Right lobe of liver (tissue), 4 donors: ENCODE measurements around the gene TBXAS1.

Experiments
- POLR2A ChIP-seq: fragments of 450-650 bp; IDR thresholded peaks from one replicate; pipeline ENCODE4 v1.6.1; 2017; ENCODE audit warnings: antibody characterized with exemption, mild to moderate bottlenecking
- TF ChIP-seq, protein P1 (sequence below), 4 donors: fragments of 200-600 bp in 3 of 4; fragments of 450-650 bp in 1 of 4; IDR thresholded peaks; one replicate each; pipeline versions ENCODE4 v1.5.1 to v1.8.0; 2016 to 2022; ENCODE audit warnings: antibody characterized with exemption in 4 of 4, mild to moderate bottlenecking in 2 of 4
- donor health status: DM: no; HTN: no; CAD: no.
- donor health status: DM: no; HTN: no; CAD: no.
- donor health status: DM: no; HTN: yes; CAD: no.

GRCh38 chr7:139823959-139824521 is 5.0 kb upstream of the TBXAS1 start:
- TF ChIP-seq, protein P1, sequence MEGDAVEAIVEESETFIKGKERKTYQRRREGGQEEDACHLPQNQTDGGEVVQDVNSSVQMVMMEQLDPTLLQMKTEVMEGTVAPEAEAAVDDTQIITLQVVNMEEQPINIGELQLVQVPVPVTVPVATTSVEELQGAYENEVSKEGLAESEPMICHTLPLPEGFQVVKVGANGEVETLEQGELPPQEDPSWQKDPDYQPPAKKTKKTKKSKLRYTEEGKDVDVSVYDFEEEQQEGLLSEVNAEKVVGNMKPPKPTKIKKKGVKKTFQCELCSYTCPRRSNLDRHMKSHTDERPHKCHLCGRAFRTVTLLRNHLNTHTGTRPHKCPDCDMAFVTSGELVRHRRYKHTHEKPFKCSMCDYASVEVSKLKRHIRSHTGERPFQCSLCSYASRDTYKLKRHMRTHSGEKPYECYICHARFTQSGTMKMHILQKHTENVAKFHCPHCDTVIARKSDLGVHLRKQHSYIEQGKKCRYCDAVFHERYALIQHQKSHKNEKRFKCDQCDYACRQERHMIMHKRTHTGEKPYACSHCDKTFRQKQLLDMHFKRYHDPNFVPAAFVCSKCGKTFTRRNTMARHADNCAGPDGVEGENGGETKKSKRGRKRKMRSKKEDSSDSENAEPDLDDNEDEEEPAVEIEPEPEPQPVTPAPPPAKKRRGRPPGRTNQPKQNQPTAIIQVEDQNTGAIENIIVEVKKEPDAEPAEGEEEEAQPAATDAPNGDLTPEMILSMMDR (IDR thresholded peaks at IDR 0.05), result no peak
- TF ChIP-seq POLR2A, result no peak
